KOPT-K1 (cell line): ENCODE measurements around the gene FGF19.
"Not testable (repeated sequence)": the region's sequence is repeated elsewhere in the genome, so short reads cannot be mapped to it uniquely, and the experiment has no call there.

Source experiments
- H3K27ac ChIP-seq: fragments of 200-600 bp; sonication (generic); 2 replicates; pipeline ENCODE4 v1.5.1; 2016; ENCODE audit warnings: antibody characterized with exemption, mild to moderate bottlenecking, low read depth, low read length; ENCODE audit not compliant: poor library complexity, severe bottlenecking
- H3K36me3 ChIP-seq: fragments of 200-600 bp; sonication (generic); 2 replicates; pipeline ENCODE4 v1.5.1; 2017; ENCODE audit warnings: antibody characterized with exemption, mild to moderate bottlenecking, low read length, moderate library complexity; ENCODE audit not compliant: insufficient read depth
- H3K9me3 ChIP-seq: fragments of 200-600 bp; sonication (generic); 2 replicates; pipeline ENCODE4 v1.5.1; 2017; ENCODE audit warnings: antibody characterized with exemption, low read length, mild to moderate bottlenecking; ENCODE audit not compliant: insufficient read depth, poor library complexity, severe bottlenecking

FGF19 gene

GRCh38 chr11:69705901-69706787, 2.3 kb upstream of the FGF19 start:
- H3K9me3 ChIP-seq, result no peaks in the 10 kb centered on the region
- no peak overlapping the region for H3K27ac ChIP-seq
- H3K36me3 ChIP-seq, result no peaks in the 10 kb centered on the region

DNA sequence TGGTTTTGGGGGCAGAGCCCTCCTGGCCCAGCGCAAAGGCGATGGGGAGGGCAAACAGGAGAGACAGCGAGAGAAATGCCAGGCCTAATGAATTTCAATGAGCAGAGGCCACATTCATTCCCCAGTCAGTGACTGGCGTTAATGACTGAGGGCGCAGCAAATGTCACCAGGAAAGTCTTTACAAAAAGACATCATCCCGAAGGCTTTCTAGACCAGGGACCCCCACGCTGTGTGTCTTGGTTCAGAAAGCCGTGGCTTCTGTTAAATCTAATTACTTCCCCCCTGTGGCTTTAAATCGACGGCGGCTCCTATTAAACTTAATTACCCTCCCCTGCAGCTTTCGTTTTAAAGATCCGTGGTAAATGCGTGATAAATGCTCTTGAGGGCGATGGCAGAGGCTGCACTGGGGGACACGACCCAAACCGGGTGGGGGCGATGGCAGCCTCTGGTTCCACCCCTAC, 1.6 kb upstream of the FGF19 start:
- Histone ChIP-seq H3K36me3 (no peaks in the 10 kb centered on the region), H3K27ac (no peak overlapping the region), H3K9me3 (no peaks in the 10 kb centered on the region)

DNA sequence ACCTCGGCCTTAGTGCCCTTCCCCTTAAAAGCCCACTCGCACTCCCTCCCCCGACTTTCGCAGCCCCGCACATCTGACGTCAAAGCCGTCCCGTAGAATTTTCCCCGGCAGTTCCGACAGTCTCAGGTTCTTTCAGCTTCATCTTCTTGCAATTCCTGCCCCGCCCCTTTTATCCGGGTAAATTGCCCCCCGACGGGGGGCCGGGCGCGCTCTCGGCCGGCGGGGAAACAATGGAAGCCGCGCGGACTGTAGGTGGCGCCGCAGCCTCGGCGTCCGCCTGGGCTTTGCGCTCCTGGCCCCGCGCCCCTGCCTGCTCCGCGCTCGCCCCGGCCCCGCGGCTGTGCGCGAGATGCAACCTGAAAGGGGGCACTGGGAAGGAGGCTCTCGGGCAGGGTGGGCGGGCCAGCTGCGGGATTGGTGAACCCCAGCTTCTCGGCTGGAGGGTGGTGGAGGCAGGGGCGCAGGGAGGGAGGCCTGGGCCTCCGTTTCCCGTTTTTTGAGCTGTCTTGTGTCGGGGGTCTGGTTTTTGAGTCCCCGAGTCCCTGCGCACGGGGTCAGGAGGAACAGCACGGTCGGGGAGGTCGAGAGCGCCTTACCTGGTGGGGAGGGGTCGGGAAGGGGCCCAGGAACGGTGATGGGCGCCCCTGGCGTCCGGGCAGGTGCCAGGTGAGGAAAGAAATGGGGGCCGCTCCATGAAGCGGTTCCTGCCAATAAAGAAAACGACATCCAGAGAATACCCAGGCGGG, 859 bp upstream of the FGF19 start:
- H3K36me3 ChIP-seq, result no peaks in the 10 kb centered on the region
- H3K9me3 ChIP-seq, result no peaks in the 10 kb centered on the region
- H3K27ac ChIP-seq, result no peak overlapping the region

GRCh38 chr11:69703453-69703767, 412 bp downstream of the FGF19 start:
- H3K27ac ChIP-seq, result no peak overlapping the region

GRCh38 chr11:69702769-69703452, 911 bp downstream of the FGF19 start:
- no peak overlapping the region for H3K27ac ChIP-seq
- no peaks in the 10 kb centered on the region for H3K9me3 ChIP-seq
- H3K36me3 ChIP-seq, result no peaks in the 10 kb centered on the region

More at GRCh38 chr11:69703453-69703767, 412 bp downstream of the FGF19 start:
- Histone ChIP-seq H3K9me3 (no peaks in the 10 kb centered on the region), H3K36me3 (no peaks in the 10 kb centered on the region)

DNA sequence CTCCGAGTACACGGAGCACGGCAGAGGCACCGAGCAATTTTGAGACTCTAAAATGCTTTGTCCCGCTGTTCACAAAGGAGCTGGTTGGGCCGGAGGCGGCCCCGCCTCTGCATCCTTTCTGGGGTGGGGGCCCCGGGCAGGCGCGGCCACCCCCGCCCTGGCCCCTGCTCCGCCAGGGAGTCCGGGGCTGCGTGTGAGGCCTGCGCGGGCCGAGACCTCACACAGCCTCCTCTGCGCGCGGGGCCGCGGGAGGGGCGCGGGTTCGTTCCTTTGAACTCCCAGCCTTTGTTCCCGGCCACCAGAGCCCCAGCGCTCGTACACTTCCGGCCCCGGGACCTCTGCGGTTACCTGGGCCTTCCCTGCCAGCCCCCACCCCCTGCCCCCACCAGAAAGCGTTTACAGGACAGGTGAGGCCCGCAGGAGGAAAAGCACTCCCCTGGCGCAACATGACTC, 1.6 kb downstream of the FGF19 start:
- no peaks in the 10 kb centered on the region for H3K36me3 ChIP-seq
- no peak overlapping the region for H3K27ac ChIP-seq
- no peaks in the 10 kb centered on the region for H3K9me3 ChIP-seq

GRCh38 chr11:69700278-69701140, 3.3 kb downstream of the FGF19 start:
- no peak overlapping the region for H3K27ac ChIP-seq
- H3K9me3 ChIP-seq, result no peaks in the 10 kb centered on the region
- no peaks in the 10 kb centered on the region for H3K36me3 ChIP-seq

GRCh38 chr11:69699213-69699612, 4.6 kb downstream of the FGF19 start:
- Histone ChIP-seq H3K36me3 (no peaks in the 10 kb centered on the region), H3K9me3 (no peaks in the 10 kb centered on the region), H3K27ac (no peak overlapping the region)

- no peak overlapping the region for H3K27ac ChIP-seq
Observed at GRCh38 chr11:69698362-69698761, 5.5 kb downstream of the FGF19 start.

GRCh38 chr11:69697861-69698260, 6.0 kb downstream of the FGF19 start:
- H3K27ac ChIP-seq, result no peak overlapping the region
- no peaks in the 10 kb centered on the region for H3K9me3 ChIP-seq
- no peaks in the 10 kb centered on the region for H3K36me3 ChIP-seq

More at GRCh38 chr11:69698362-69698761, 5.5 kb downstream of the FGF19 start:
- Histone ChIP-seq H3K36me3 (no peaks in the 10 kb centered on the region), H3K9me3 (no peaks in the 10 kb centered on the region)

- H3K27ac ChIP-seq, result no peak overlapping the region
- H3K36me3 ChIP-seq, result no peaks in the 10 kb centered on the region
- no peaks in the 10 kb centered on the region for H3K9me3 ChIP-seq
Observed at GRCh38 chr11:69697469-69697843, 6.4 kb downstream of the FGF19 start.

GRCh38 chr11:69696749-69697468, 6.9 kb downstream of the FGF19 start:
- Histone ChIP-seq H3K9me3 (no peaks in the 10 kb centered on the region), H3K36me3 (no peaks in the 10 kb centered on the region), H3K27ac (no peak overlapping the region)

- not testable (repeated sequence) for H3K27ac ChIP-seq, H3K9me3 ChIP-seq, H3K36me3 ChIP-seq
Observed at GRCh38 chr11:69695995-69696394, 7.8 kb downstream of the FGF19 start.

GRCh38 chr11:69695581-69695980, 8.2 kb downstream of the FGF19 start:
- no peaks in the 10 kb centered on the region for H3K36me3 ChIP-seq
- H3K27ac ChIP-seq, result no peak overlapping the region
- no peaks in the 10 kb centered on the region for H3K9me3 ChIP-seq
